Measurements from ENCODE around the gene GKAP1.
A peak's percentile ranks its signal among the peaks of the same experiment; 100 is the strongest.
"Not testable (repeated sequence)": the region's sequence is repeated elsewhere in the genome, so short reads cannot be mapped to it uniquely, and the experiment has no call there.

The GKAP1 gene

GRCh38 chr9:83706676-83707517 lies 110.7 kb downstream of the GKAP1 start:
- peak overlapping the region; percentile 99 for H3K9ac ChIP-seq (ENCODE audit: low read depth, low read length)
- peaks cover 12% of the 10 kb centered on the region for H3K4me1 ChIP-seq (ENCODE audit: insufficient read depth, low read length)
- H3K27ac ChIP-seq (ENCODE audit: low read depth, low read length): peak overlapping the region; percentile 99
- no peaks in the 10 kb centered on the region for H3K36me3 ChIP-seq (ENCODE audit: insufficient read depth, low read length)
- H3K27me3 ChIP-seq (ENCODE audit: insufficient read depth, low read length): no peaks in the 10 kb centered on the region
- H3K9me3 ChIP-seq (ENCODE audit: insufficient read depth, low read depth, low read length): 0 out of 2 replicates have a peak, but pooled peaks cover 3% of the 10 kb centered on the region
- WGBS: under 1% methylated on average over 38 of the region's 42 CpGs
- H3K4me3 ChIP-seq (ENCODE audit: low read length): peak overlapping the region; percentile 95

- H3K27ac ChIP-seq (ENCODE audit: low read depth, low read length); H3K9ac ChIP-seq (ENCODE audit: low read depth, low read length); H3K9me3 ChIP-seq (ENCODE audit: insufficient read depth, low read depth, low read length); H3K27me3 ChIP-seq (ENCODE audit: insufficient read depth, low read length); H3K36me3 ChIP-seq (ENCODE audit: insufficient read depth, low read length): not testable (repeated sequence)
- 98% methylated on average over 12 of the region's 12 CpGs for WGBS
- Histone ChIP-seq H3K4me3 (ENCODE audit: low read length) (peak overlapping the region; percentile 95; the same call in 1 of the 2 replicates), H3K4me1 (ENCODE audit: insufficient read depth, low read length) (peaks cover 24% of the 10 kb centered on the region)
Measured at GRCh38 chr9:83705219-83705651, 112.3 kb downstream of the GKAP1 start.

GRCh38 chr9:83701769-83702168 lies 115.8 kb downstream of the GKAP1 start:
- H3K9me3 ChIP-seq (ENCODE audit: insufficient read depth, low read depth, low read length): 0 out of 2 replicates have a peak, but pooled peaks cover 3% of the 10 kb centered on the region
- no peak overlapping the region for H3K9ac ChIP-seq (ENCODE audit: low read depth, low read length)
- no peak overlapping the region for H3K27ac ChIP-seq (ENCODE audit: low read depth, low read length)
- WGBS: 77% methylated on average over 6 of the region's 6 CpGs
- H3K4me1 ChIP-seq (ENCODE audit: insufficient read depth, low read length): peaks cover 25% of the 10 kb centered on the region
- no peaks in the 10 kb centered on the region for H3K36me3 ChIP-seq (ENCODE audit: insufficient read depth, low read length)
- H3K4me3 ChIP-seq (ENCODE audit: low read length): no peak overlapping the region
- no peaks in the 10 kb centered on the region for H3K27me3 ChIP-seq (ENCODE audit: insufficient read depth, low read length)

GRCh38 chr9:83701286-83701685 lies 116.3 kb downstream of the GKAP1 start:
- Histone ChIP-seq H3K4me1 (ENCODE audit: insufficient read depth, low read length) (peaks cover 25% of the 10 kb centered on the region), H3K9me3 (ENCODE audit: insufficient read depth, low read depth, low read length) (0 out of 2 replicates have a peak, but pooled peaks cover 3% of the 10 kb centered on the region), H3K4me3 (ENCODE audit: low read length) (no peak overlapping the region), H3K27ac (ENCODE audit: low read depth, low read length) (no peak overlapping the region), H3K27me3 (ENCODE audit: insufficient read depth, low read length) (no peaks in the 10 kb centered on the region), H3K36me3 (ENCODE audit: insufficient read depth, low read length) (no peaks in the 10 kb centered on the region), H3K9ac (ENCODE audit: low read depth, low read length) (no peak overlapping the region)
- 80% methylated on average over 1 of the region's 1 CpG for WGBS

GRCh38 chr9:83699615-83700014 lies 118.0 kb downstream of the GKAP1 start:
- H3K9ac ChIP-seq (ENCODE audit: low read depth, low read length): no peak overlapping the region
- H3K27ac ChIP-seq (ENCODE audit: low read depth, low read length): no peak overlapping the region
- peaks cover 18% of the 10 kb centered on the region; the same call in 1 of the 2 replicates for H3K4me1 ChIP-seq (ENCODE audit: insufficient read depth, low read length)
- H3K36me3 ChIP-seq (ENCODE audit: insufficient read depth, low read length): no peaks in the 10 kb centered on the region
- WGBS: 97% methylated on average over 3 of the region's 3 CpGs
- no peak overlapping the region for H3K4me3 ChIP-seq (ENCODE audit: low read length)
- H3K9me3 ChIP-seq (ENCODE audit: insufficient read depth, low read depth, low read length): no peaks in the 10 kb centered on the region
- H3K27me3 ChIP-seq (ENCODE audit: insufficient read depth, low read length): no peaks in the 10 kb centered on the region

DNA sequence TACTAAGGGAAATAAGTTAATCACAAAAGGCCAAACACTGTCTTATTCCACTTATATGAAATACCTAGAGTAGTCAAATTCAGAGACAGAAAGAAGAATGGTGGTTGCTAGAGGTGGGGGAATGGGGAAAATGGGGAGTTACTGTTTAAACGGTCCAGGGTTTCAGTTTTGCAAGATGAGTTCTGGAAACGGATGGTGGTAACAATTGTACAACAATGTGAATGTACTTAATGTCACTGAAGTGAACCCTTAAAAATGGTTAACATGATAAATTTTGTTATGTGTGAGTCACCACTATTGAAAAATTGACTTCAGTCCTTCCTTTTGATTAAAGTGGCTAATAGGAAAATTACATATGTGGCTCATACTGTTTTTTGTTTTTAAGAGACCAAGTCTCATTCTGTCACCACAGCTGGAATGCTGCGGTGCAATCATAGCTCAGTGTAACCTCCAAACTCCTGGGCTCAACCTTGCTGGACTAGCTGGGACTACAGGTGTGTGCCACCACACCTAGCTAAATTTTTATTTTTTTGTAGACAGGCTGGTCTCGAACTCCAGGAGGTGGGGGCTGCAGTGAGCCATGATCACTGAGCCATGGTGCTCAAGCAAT lies 118.5 kb downstream of the GKAP1 start:
- no peaks in the 10 kb centered on the region for H3K36me3 ChIP-seq (ENCODE audit: insufficient read depth, low read length)
- H3K4me3 ChIP-seq (ENCODE audit: low read length): no peak overlapping the region
- H3K27me3 ChIP-seq (ENCODE audit: insufficient read depth, low read length): no peaks in the 10 kb centered on the region
- H3K9ac ChIP-seq (ENCODE audit: low read depth, low read length): no peak overlapping the region
- H3K4me1 ChIP-seq (ENCODE audit: insufficient read depth, low read length): peaks cover 18% of the 10 kb centered on the region; the same call in 1 of the 2 replicates
- H3K27ac ChIP-seq (ENCODE audit: low read depth, low read length): no peak overlapping the region
- H3K9me3 ChIP-seq (ENCODE audit: insufficient read depth, low read depth, low read length): no peaks in the 10 kb centered on the region
- 93% methylated on average over 4 of the region's 4 CpGs for WGBS

GRCh38 chr9:83691492-83691891 lies 126.1 kb downstream of the GKAP1 start:
- Histone ChIP-seq H3K27me3 (ENCODE audit: insufficient read depth, low read length) (no peaks in the 10 kb centered on the region), H3K4me1 (ENCODE audit: insufficient read depth, low read length) (no peaks in the 10 kb centered on the region; the same call in 1 of the 2 replicates), H3K36me3 (ENCODE audit: insufficient read depth, low read length) (0 out of 2 replicates have a peak, but pooled peaks cover 3% of the 10 kb centered on the region), H3K27ac (ENCODE audit: low read depth, low read length) (no peak overlapping the region), H3K9me3 (ENCODE audit: insufficient read depth, low read depth, low read length) (no peaks in the 10 kb centered on the region), H3K4me3 (ENCODE audit: low read length) (no peak overlapping the region), H3K9ac (ENCODE audit: low read depth, low read length) (no peak overlapping the region)
- 94% methylated on average over 3 of the region's 3 CpGs for WGBS

Data from HUES64 (cell line).